HepG2 (cell line): ENCODE data around the gene GPAM.

Source experiments
- ARNT ChIP-seq: fragments of 450-650 bp; IDR thresholded peaks from 2 replicates; pipeline ENCODE4 v1.6.1; 2017
- CTCF ChIP-seq: sonication (generic); formaldehyde crosslinking; IDR thresholded peaks from 2 replicates; pipeline ENCODE4 v1.5.0; 2020; ENCODE audit warnings: mild to moderate bottlenecking, missing genetic modification reagents, moderate library complexity
- EHMT2 ChIP-seq: fragments of 200-600 bp; sonication (generic); IDR thresholded peaks from 2 replicates; pipeline ENCODE4 v1.7.0; 2017; ENCODE audit warnings: antibody characterized with exemption, low read depth, low read length, borderline replicate concordance
- POLR2A ChIP-seq, 2 experiments: IDR thresholded peaks; 2 replicates each; pipeline ENCODE4 v1.6.1; 2011; ENCODE audit warnings: low read depth in 2 of 2, low read length in 2 of 2, mild to moderate bottlenecking in 1 of 2, moderate library complexity in 1 of 2; ENCODE audit not compliant: insufficient read depth in 1 of 2
- PRDM15 ChIP-seq: sonication (generic); formaldehyde crosslinking; IDR thresholded peaks from 2 replicates; pipeline ENCODE4 v1.4.0; 2020; ENCODE audit warnings: missing genetic modification reagents
- TBP ChIP-seq: sonication (generic); formaldehyde crosslinking; IDR thresholded peaks from 2 replicates; pipeline ENCODE4 v1.5.0; 2020; ENCODE audit warnings: missing genetic modification reagents
- ZBTB49 ChIP-seq: sonication (generic); formaldehyde crosslinking; IDR thresholded peaks from 2 replicates; pipeline ENCODE4 v1.4.0; 2020; ENCODE audit warnings: missing genetic modification reagents, borderline replicate concordance

GRCh38 chr10:112136486-112137153 lies 46.9 kb downstream of the GPAM start:
- TF ChIP-seq ARNT (no peak), CTCF (CRISPR knock-in tag) (no peak), PRDM15 (CRISPR knock-in tag) (no peak), ZBTB49 (no peak), TBP (CRISPR knock-in tag) (no peak), EHMT2 (no peak), POLR2A (IDR thresholded peaks at IDR 0.05; ENCODE audit: insufficient read depth in 1 of 2, low read depth in 2 of 2, low read length in 2 of 2) (no peak)
